Neuron (in vitro differentiated cells): ENCODE results near the gene HACE1.

ENCODE experiments used
- H2AFZ ChIP-seq: one replicate; pipeline ENCODE4 v1.6.1; 2013; ENCODE audit warnings: low read depth, mild to moderate bottlenecking, inconsistent platforms, low read length, moderate library complexity
- H3K27me3 ChIP-seq: one replicate; pipeline ENCODE4 v1.6.1; 2013; ENCODE audit warnings: low read length; ENCODE audit not compliant: insufficient read depth
- H3K36me3 ChIP-seq: one replicate; pipeline ENCODE4 v1.6.1; 2013; ENCODE audit warnings: low read length; ENCODE audit not compliant: insufficient read depth
- H3K4me1 ChIP-seq: one replicate; pipeline ENCODE4 v1.6.1; 2013; ENCODE audit warnings: low read length; ENCODE audit not compliant: insufficient read depth
- H3K4me3 ChIP-seq: 2 replicates; pipeline ENCODE4 v1.5.1; 2013; ENCODE audit warnings: mild to moderate bottlenecking, low read length, moderate library complexity
- H3K9me3 ChIP-seq: one replicate; pipeline ENCODE4 v1.6.1; 2013; ENCODE audit warnings: low read length

Gene HACE1

GRCh38 chr6:104685871-104686549 is 173.7 kb downstream of the HACE1 start:
- Histone ChIP-seq H3K4me1 (peaks cover 2% of the 10 kb centered on the region), H3K27me3 (no peaks in the 10 kb centered on the region), H2AFZ (no peak overlapping the region), H3K36me3 (no peaks in the 10 kb centered on the region), H3K9me3 (no peaks in the 10 kb centered on the region), H3K4me3 (no peak overlapping the region)

GRCh38 chr6:104684911-104685415 is 174.8 kb downstream of the HACE1 start:
- Histone ChIP-seq H3K4me1 (peaks cover 2% of the 10 kb centered on the region), H3K4me3 (no peak overlapping the region), H3K9me3 (no peaks in the 10 kb centered on the region), H3K27me3 (no peaks in the 10 kb centered on the region), H3K36me3 (no peaks in the 10 kb centered on the region), H2AFZ (no peak overlapping the region)

DNA sequence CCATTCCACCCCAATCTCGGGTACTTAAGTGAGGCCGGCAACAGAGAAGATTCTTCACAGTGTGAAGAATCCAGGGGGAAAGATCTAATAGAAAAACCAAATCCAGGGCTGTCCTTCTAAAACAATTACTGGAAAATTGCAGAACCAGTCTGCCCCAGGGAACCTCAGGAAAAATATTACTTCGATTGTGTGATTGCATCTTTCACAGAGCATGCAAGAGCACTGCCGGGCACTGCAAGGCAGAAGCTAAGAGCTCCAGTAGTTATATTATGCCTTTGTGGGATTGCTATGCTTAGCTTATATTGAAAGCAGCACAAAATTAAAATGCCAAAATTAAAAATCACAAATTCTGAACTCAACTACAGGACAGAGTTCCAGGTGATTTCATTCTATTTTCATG is 175.9 kb downstream of the HACE1 start:
- H3K4me3 ChIP-seq, result no peak overlapping the region
- H3K27me3 ChIP-seq, result no peaks in the 10 kb centered on the region
- H3K36me3 ChIP-seq, result no peaks in the 10 kb centered on the region
- no peak overlapping the region for H2AFZ ChIP-seq
- no peaks in the 10 kb centered on the region for H3K9me3 ChIP-seq
- peaks cover 2% of the 10 kb centered on the region for H3K4me1 ChIP-seq

- no peaks in the 10 kb centered on the region for H3K9me3 ChIP-seq
- H3K4me3 ChIP-seq, result no peak overlapping the region
- peaks cover 2% of the 10 kb centered on the region for H3K4me1 ChIP-seq
- no peak overlapping the region for H2AFZ ChIP-seq
- H3K27me3 ChIP-seq, result no peaks in the 10 kb centered on the region
- H3K36me3 ChIP-seq, result no peaks in the 10 kb centered on the region
Measured at GRCh38 chr6:104682722-104683643, 176.7 kb downstream of the HACE1 start.

DNA sequence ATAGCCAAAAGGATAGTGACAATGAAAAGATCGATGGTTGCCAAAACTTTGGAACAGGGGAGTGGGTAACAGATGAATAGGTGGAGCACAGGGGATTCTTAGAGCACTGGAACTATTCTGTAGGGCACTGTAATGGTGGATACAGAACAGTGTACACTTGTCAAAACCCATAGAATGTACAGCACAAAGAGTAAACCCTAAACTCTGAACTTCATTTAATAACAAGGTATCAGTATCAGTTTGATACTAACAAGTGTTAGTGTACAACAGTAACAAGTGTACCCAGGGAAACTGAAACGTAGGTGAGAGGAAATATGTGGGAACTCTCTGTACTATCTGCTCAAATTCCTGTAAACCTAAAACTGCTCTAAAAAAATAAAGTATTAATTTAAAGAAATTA is 179.2 kb downstream of the HACE1 start:
- H3K4me1 ChIP-seq, result peaks cover 2% of the 10 kb centered on the region
- H3K4me3 ChIP-seq, result no peak overlapping the region
- H3K9me3 ChIP-seq, result no peaks in the 10 kb centered on the region
- no peaks in the 10 kb centered on the region for H3K27me3 ChIP-seq
- H3K36me3 ChIP-seq, result no peaks in the 10 kb centered on the region
- no peak overlapping the region for H2AFZ ChIP-seq

GRCh38 chr6:104679971-104680370 is 179.7 kb downstream of the HACE1 start:
- no peaks in the 10 kb centered on the region for H3K27me3 ChIP-seq
- no peak overlapping the region for H2AFZ ChIP-seq
- no peaks in the 10 kb centered on the region for H3K36me3 ChIP-seq
- no peaks in the 10 kb centered on the region for H3K9me3 ChIP-seq
- H3K4me1 ChIP-seq, result peaks cover 2% of the 10 kb centered on the region
- no peak overlapping the region for H3K4me3 ChIP-seq
